CD4-positive, alpha-beta T cell treated with Interleukin-2 at 100 ng/mL for 4 hours (primary cell): ENCODE results near the gene LRRC58.
"Not testable (repeated sequence)": the region's sequence is repeated elsewhere in the genome, so short reads cannot be mapped to it uniquely, and the experiment has no call there.

Source experiments
- DNase-seq: peaks from one replicate; pipeline ENCODE4 v3.0.0-alpha.2; 2020; ENCODE audit warnings: low spot score

Gene LRRC58

GRCh38 chr3:120348991-120349854, at the start of gene LRRC58:
Gene LRRC58 (minus strand): TSS chr3:120349354. CDS start chr3:120349243, 111 bp downstream.
- DNase-seq = peak; percentile 88

DNA sequence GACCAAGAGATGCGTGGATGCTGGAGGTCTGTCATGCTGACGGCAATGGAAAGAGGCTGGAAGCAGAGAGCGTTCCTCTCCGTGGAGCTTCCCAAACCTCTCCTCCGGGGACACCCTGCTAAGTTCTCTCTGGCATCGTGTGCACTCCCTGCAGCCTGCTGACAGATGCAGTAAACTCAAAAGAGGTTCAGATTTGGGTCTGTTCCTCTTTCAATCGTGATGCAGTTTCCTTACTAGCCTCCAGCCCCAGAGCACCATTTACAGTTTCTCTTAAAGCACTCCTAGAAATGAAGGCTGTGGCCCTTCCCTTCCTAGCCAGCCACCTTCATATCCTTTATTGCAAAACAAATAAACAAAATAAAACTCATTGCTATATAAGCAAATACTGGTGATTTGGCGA, 47.3 kb upstream of the LRRC58 start:
- no peak for DNase-seq

GRCh38 chr3:120394347-120394746, 45.2 kb upstream of the LRRC58 start:
- no peak for DNase-seq

- no peak for DNase-seq
Observed at GRCh38 chr3:120393761-120394160, 44.6 kb upstream of the LRRC58 start.

DNA sequence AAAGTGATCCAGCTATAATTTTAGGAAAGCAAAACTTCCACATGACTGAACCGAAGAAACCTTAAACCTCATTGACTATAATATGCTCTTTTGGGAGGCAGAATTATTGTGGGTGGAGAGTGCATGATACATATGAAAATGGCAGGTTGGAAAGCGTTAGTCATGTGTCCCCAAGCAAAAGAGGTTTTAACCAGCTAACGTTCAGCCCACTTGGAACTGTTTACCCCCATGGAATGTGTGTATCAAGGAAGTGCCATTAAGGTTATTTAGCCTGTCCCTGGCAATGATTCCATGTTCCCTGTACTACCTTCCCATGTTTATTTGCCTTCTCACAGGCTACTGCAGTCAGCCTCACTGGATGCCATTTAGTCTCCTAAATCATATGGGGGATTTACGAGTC, 44.1 kb upstream of the LRRC58 start:
- DNase-seq = no peak

GRCh38 chr3:120382941-120383447, 33.8 kb upstream of the LRRC58 start:
- no peak for DNase-seq

DNA sequence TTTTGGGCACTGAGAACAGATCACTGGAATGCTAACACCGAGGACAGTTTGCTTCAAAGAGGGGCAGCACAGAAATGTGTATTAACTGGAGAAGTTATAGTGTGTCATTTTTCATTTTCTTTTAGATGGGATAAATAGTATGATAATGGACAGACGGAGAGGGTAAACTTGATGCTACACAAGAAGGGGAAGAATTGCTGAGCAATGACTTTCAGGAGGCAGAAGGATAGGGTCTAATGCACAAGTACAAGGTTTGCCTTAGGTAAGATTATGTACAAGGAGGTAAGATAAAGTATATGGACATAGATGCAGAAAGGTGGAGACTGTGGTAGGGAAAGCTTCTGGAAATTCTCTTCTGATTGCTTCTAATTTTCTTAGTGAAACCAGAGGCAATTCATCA, 32.3 kb upstream of the LRRC58 start:
- no peak for DNase-seq

- not testable (repeated sequence) for DNase-seq
Observed at GRCh38 chr3:120377948-120378347, 28.8 kb upstream of the LRRC58 start.

GRCh38 chr3:120370463-120370862, 21.3 kb upstream of the LRRC58 start:
- DNase-seq = no peak

GRCh38 chr3:120369037-120369467, 19.9 kb upstream of the LRRC58 start:
- no peak for DNase-seq

DNA sequence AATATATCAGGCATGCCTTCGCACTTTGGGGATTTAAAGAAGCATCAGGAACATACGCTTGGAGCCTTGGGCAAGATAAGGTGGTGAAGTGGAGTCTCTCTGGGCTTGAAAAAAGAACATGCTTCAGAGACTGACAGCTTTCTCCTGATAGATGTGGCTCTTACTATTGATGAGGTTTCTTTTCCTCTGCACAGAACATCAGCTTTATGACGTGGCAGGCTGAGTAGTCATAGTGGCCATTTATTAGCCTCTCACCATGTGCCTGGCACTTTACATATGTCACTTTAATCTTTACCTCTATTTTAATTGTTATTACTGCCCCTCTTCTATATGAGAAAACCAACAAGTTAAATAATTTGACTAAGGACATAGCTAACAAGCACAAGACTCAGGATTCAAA, 19.0 kb upstream of the LRRC58 start:
- no peak for DNase-seq

- no peak for DNase-seq
Observed at GRCh38 chr3:120364821-120365220, 15.7 kb upstream of the LRRC58 start.

- DNase-seq = no peak
Observed at GRCh38 chr3:120364101-120364500, 14.9 kb upstream of the LRRC58 start.

DNA sequence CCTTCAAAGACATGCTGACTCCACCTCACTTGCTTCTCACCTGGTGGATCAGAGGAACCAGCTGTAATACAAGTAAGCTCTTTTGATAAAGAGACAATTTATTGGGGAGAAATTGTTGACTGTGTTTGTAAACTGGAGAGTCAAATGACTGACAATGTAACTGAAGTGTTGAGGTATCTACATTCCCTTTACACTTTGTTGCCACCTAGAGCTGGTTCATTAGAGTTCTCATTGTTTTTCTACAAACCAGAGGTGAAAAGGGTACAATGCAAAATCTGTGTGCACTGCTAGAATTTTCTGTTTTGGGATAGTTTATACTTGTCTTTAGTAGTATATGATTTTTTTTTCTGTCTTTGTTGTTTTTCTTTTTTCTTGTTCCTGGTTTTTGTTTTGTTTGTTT, 8.7 kb upstream of the LRRC58 start:
- DNase-seq = peak; percentile 17

- DNase-seq = no peak
Observed at GRCh38 chr3:120355486-120355885, 6.3 kb upstream of the LRRC58 start.

DNA sequence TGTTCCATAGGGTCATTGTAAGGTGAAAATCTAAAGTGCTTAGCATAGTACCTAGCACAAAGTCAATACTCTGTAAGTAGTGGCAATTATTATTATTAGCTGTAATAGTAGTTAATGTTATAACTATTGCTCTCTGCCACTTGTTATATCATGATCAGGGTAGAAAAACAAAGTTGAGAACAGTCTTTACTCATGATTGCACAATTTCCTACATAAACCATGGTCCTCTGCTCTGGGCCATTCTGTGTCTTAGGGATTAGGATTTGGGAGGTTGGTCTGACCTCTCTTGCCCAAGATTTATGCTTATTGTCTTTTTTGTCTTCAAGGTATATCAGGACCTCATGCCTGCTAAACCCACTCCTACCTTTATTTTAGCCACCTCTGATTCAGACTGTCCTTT, 4.3 kb upstream of the LRRC58 start:
- DNase-seq = no peak

DNA sequence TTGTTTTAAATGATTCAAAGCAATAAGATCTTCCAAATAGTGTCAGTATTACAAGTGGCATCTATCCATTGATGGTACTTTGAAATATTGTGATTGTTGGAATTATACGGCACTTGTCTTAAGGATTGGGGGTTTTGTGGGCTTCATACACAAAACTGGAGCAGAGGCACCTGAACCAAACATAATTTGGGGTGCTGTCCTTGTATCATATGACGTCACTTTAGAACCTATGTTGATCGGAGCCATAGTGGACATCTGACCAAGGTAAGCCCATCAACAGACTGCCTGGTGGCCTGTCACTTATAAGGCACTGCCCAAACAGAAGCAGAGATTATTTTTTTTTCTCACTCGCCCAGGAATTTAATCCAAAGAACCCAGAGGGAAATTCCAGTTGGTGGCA, 2.9 kb upstream of the LRRC58 start:
- no peak for DNase-seq

DNA sequence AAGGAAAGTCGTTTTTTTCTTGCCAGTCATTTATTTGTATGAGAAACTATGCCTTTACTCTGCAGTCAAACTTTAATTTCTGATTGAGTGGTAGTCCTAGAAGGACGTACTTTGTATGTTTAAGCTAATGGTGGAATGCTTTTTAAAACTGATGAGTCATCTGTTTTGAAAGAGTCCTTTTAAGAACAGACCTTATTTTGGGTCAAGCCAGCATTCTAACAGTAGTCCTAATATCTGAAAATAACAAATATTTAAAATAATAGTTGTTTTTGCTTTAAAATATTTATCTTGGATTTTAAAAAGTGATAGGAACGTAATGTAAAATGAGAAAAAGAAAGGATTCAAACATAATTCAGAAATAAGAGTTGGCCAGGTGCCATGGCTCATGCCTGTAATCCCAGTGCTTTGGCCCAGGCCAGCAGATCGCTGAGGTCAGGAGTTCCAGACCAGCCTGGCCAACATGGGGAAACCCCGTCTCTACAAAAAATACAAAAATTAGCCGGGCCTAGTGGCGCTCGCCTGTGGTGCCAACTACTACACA, 1.3 kb upstream of the LRRC58 start:
- DNase-seq = no peak

DNA sequence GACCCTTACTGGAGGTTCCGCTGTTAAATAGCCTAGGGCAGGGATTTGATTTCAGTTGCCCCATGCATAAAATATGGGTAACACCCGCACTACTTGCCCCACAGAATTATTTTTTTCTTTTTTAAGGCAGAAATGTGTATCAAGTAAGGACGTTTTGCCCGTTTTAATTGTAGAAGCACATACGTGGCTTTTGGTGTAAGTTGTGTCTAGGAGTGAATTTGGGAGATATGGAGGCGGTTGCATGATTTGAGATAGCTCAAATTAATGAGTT, 636 bp upstream of the LRRC58 start:
- DNase-seq = peak; percentile 5

- peak; percentile 60 for DNase-seq
Observed at GRCh38 chr3:120348065-120348990, 826 bp downstream of the LRRC58 start.

DNA sequence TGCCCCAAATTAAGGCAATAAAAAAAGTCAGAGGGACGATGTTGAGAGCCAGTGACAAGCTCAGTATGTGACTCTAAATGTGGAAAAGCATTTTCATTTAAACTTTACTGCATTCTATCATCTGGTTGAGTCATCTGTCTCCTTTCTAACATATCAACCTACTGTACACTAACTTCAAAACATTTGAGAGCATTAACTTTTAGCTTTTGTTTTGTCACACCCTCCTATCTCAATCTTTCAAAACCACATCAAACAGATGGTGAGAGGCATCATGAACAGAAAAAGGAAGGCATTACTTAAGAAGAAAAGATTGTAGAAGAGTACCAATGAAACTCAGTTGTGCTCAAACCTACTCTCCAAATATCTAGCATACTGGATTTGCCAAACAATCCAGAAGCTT, 4.8 kb downstream of the LRRC58 start:
- DNase-seq = peak; percentile 71

DNA sequence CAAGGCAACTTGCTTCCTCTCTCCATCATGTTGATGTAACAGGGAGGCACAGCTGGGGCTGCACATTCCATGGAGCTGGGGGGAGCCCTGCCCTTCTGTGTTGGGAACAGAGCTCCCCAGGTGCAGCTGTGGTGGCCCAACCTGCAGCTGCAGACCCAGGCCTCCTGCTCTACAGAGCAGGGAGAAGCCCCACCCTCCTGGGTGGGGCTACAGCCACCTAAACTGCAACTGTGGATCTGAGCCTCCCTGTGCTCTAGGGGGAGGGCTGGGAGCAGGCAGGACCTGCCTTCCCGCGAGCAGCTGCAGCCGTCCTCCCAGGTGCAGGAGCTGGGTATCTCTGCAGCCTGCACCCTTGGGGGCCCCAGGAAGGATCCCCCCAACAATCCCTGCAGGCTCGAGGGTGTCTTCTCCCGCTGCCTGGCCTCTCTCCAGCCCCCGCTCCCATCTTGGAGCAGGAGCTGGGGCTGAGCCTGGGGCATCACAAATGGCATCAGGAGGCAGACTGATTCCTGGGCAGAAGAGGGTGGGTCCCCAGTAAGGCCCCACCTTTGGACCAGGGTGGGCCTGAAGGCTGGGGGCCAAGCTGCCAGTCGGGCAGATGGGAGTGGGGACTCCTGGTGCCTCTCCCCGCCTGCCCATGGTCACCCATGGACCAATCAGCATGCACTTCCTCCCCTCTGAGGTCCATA, 7.4 kb downstream of the LRRC58 start:
- no peak for DNase-seq
